GM12891 (cell line): ENCODE data around the gene CHSY1.
A peak's percentile ranks its signal among the peaks of the same experiment; 100 is the strongest.

Experiments
- DNase-seq: peaks from one replicate; pipeline ENCODE4 v3.0.0; 2011; ENCODE audit warnings: low spot score; ENCODE audit not compliant: insufficient read length
- FAIRE-seq: peaks from 2 replicates; lab custom pipeline; 2011; peaks lifted over from hg19 to GRCh38; lab: Jason Lieb, UNC
- PAX5 ChIP-seq: IDR thresholded peaks from 2 replicates; pipeline ENCODE4 v1.6.1; 2011; ENCODE audit warnings: low read length, moderate library complexity, mild to moderate bottlenecking; ENCODE audit not compliant: insufficient read depth, severe bottlenecking
- POLR2A ChIP-seq: IDR thresholded peaks from 2 replicates; pipeline ENCODE4 v1.6.1; 2011; ENCODE audit warnings: low read depth, low read length, control low read depth
- POLR2AphosphoS5 ChIP-seq: IDR thresholded peaks from 2 replicates; pipeline ENCODE4 v1.6.1; 2011; ENCODE audit warnings: low read depth, low read length, control low read depth
- POU2F2 ChIP-seq: IDR thresholded peaks from 2 replicates; pipeline ENCODE4 v1.6.1; 2011; ENCODE audit warnings: low read depth, mild to moderate bottlenecking, control low read depth, low read length, moderate library complexity
- SPI1 ChIP-seq: IDR thresholded peaks from 2 replicates; pipeline ENCODE4 v1.6.1; 2011; ENCODE audit warnings: low read depth, low read length, control low read depth
- TAF1 ChIP-seq: IDR thresholded peaks from 2 replicates; pipeline ENCODE4 v1.6.1; 2011; ENCODE audit warnings: low read depth, low read length, control low read depth

CHSY1 gene

GRCh38 chr15:101286471-101287114 is 34.7 kb upstream of the CHSY1 start:
- DNase-seq (no peak), FAIRE-seq (no peak)
- TF ChIP-seq POLR2AphosphoS5, result no peak
- no peak for TF ChIP-seq POLR2A
- TF ChIP-seq TAF1, result no peak
- TF ChIP-seq SPI1, result no peak
- no peak for TF ChIP-seq PAX5
- TF ChIP-seq POU2F2, result no peak

GRCh38 chr15:101283931-101284330 is 32.1 kb upstream of the CHSY1 start:
- no peak for TF ChIP-seq PAX5
- TF ChIP-seq POLR2A, result no peak
- TF ChIP-seq TAF1, result no peak
- no peak for TF ChIP-seq POLR2AphosphoS5
- no peak for FAIRE-seq
- no peak for DNase-seq

GRCh38 chr15:101280007-101280406 is 28.2 kb upstream of the CHSY1 start:
- no peak for FAIRE-seq
- TF ChIP-seq POLR2A (peak; percentile 54), POU2F2 (no peak), PAX5 (no peak), POLR2AphosphoS5 (no peak), SPI1 (no peak), TAF1 (no peak)

GRCh38 chr15:101277943-101278564 is 26.2 kb upstream of the CHSY1 start:
- FAIRE-seq (no peak), DNase-seq (no peak)
- TF ChIP-seq POU2F2 (no peak), TAF1 (no peak), SPI1 (no peak), POLR2AphosphoS5 (no peak), PAX5 (no peak), POLR2A (no peak)

More at GRCh38 chr15:101280007-101280406, 28.2 kb upstream of the CHSY1 start:
- no peak for DNase-seq

- DNase-seq (peak; percentile 86), FAIRE-seq (peak; percentile 96)
- TF ChIP-seq POLR2A (no peak), SPI1 (no peak), PAX5 (peak; percentile 89), TAF1 (peak; percentile 42; the same call in 1 of the 2 replicates), POLR2AphosphoS5 (no peak), POU2F2 (0 out of 2 replicates have a peak, but pooled peaks have one; percentile 7)
Observed at GRCh38 chr15:101277038-101277822, 25.4 kb upstream of the CHSY1 start, which contains the start of gene SELENOS. Gene SELENOS, minus strand, starts transcription at chr15:101277485. Its CDS starts 68 bp downstream, at chr15:101277417.

GRCh38 chr15:101276501-101277037 is 24.7 kb upstream of the CHSY1 start:
- no peak for FAIRE-seq
- TF ChIP-seq POU2F2, result no peak
- no peak for TF ChIP-seq PAX5
- no peak for TF ChIP-seq POLR2AphosphoS5
- TF ChIP-seq TAF1, result no peak
- no peak for TF ChIP-seq SPI1
- no peak for TF ChIP-seq POLR2A
- DNase-seq, result no peak

GRCh38 chr15:101275018-101275417 is 23.2 kb upstream of the CHSY1 start:
- TF ChIP-seq POLR2A (no peak), POLR2AphosphoS5 (no peak), SPI1 (no peak)
- FAIRE-seq (peak; percentile 52), DNase-seq (no peak)

GRCh38 chr15:101273534-101273933 is 21.7 kb upstream of the CHSY1 start:
- DNase-seq (no peak), FAIRE-seq (no peak)
- no peak for TF ChIP-seq TAF1
- no peak for TF ChIP-seq SPI1
- TF ChIP-seq POLR2AphosphoS5, result no peak
- TF ChIP-seq POU2F2, result no peak
- TF ChIP-seq PAX5, result no peak
- TF ChIP-seq POLR2A, result no peak

GRCh38 chr15:101272584-101272983 is 20.7 kb upstream of the CHSY1 start:
- FAIRE-seq (no peak), DNase-seq (no peak)
- TF ChIP-seq TAF1 (no peak), POU2F2 (no peak), SPI1 (no peak), POLR2A (no peak), PAX5 (no peak), POLR2AphosphoS5 (no peak)
